ENCODE results near the gene LIPT2.
"Not testable (repeated sequence)": the region's sequence is repeated elsewhere in the genome, so short reads cannot be mapped to it uniquely, and the experiment has no call there.

Gene LIPT2

DNA sequence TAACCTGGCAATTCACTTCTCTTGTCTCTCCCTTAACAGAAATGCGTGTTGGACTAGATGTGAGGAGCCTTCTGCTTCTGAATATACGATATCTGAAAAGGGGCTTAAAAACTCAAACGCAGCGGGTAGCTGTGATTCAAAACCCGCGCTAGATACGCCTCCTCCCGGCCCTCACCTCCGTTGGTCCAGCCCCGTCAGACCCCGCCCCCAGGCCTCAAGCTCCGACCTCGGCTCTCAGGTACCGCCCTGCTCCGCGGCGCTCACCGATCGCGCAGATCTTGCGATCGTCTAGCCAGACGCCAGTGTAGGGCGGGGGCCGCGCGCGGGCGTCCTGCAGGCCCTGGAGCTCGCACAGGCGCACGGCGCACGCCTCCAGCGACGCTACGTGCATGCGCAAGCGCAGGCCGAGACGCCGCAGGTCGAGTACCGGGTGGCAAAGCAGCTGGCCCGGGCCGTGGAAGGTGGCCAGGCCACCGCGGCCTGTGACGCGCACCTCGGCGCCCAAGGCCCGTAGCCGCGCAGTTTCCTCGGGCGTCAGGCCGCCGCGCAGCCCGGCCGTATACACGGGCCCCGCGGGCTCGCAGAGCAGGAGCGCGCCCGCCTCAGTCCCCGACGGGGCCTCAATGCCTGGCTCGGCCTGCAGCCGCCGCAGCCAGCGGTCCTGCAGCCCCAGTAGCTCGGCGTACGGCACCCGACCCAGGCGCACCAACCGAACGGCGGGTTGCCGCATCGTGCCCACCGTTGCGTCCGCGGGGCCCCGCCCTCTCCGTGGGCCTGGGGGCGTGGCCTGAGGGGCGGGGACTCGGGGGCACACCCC lies at the start of gene LIPT2:
Gene LIPT2, minus strand, starts transcription at position 751 of the 817 bp plus-strand sequence. Its CDS starts 21 bp downstream, at position 730.
- peak; percentile 95 for DNase-seq (ENCODE audit: insufficient read length, low spot score)
- FAIRE-seq = peak; percentile 98

DNA sequence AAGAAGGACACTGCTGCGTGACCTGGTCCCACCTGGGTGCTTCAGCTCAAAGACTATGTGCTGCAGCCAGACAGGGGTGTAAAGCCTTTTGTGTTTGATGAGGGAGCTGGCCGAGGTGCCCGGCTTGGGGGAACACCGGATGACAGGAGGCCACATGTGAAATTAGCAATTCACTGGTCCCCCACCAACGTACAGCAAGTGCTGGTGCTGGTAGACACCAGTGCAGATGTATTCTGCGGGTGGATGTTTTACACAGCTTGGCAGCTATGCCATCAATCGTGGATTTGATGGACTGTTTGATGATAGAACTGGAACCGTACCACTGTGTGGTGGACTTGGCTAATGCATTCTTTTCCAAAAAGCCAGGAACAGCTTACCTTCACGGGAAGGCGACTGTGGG lies 47.9 kb upstream of the LIPT2 start:
- FAIRE-seq (no peak), DNase-seq (ENCODE audit: insufficient read length, low spot score) (no peak)

DNA sequence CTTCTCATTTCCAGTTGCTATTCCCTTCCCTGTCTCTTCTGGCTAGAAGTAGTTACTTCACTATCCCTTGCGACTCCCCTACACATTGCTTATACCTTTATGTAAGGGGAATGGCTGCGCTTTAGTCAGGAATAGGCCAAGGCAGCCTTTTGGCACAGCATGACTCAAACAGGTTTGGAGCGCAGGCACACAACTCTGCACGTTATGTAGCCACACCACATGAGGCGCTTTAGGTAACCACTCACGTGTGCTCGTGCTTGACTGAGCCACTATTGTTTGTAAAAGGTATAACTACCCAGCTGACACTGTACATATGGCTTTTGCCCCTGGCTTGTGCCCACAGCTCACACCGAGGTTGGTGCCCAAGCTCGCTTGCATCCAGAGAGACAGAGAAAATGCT lies 46.7 kb upstream of the LIPT2 start:
- DNase-seq (ENCODE audit: insufficient read length, low spot score) = no peak
- peak; percentile 79 for FAIRE-seq

DNA sequence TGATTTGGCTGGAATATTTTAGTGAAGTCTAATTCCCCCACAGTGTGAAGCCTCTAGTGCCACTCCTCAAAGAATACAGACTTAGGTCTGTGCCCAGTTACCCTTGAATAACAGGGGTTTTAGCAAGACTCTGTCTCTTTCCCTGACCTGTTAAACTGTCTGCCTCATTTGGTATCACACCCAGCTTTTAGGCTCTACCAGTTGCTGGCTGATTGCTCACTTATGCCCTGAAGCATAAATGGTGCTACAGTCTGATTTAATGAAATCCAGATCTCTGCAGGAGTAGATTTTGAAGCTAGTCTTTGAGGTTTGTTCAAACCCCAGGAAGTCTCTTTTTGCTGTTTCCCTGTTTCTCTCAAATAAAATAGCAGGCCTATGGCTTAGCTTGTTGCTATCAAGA lies 45.2 kb upstream of the LIPT2 start:
- FAIRE-seq = no peak
- DNase-seq (ENCODE audit: insufficient read length, low spot score) = no peak

- DNase-seq (ENCODE audit: insufficient read length, low spot score) (no peak), FAIRE-seq (no peak)
Observed at GRCh38 chr11:74535371-74536160, 42.0 kb upstream of the LIPT2 start.

- not testable (repeated sequence) for DNase-seq (ENCODE audit: insufficient read length, low spot score); FAIRE-seq
Observed at GRCh38 chr11:74534946-74535275, 41.4 kb upstream of the LIPT2 start.

- DNase-seq (ENCODE audit: insufficient read length, low spot score) (no peak), FAIRE-seq (peak; percentile 16)
Observed at GRCh38 chr11:74534216-74534945, 40.9 kb upstream of the LIPT2 start.

DNA sequence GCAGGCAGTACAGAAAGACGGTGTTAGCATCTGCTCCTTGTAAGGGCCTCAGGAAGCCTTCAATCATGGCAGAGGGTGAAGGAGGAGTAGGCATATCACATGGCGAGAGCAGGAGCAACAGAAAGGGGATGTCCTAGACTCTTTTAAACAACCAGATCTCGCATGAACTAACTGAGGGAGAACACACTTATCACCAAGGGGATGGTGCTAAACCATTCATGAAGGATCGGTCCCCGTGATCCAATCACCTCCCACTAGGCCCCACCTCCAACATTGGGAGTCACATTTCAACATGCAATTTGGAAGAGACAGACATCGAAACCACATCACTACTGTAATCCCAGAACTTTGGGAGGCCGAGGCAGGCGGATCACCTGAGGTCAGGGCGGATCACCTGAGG lies 39.9 kb upstream of the LIPT2 start:
- FAIRE-seq (no peak), DNase-seq (ENCODE audit: insufficient read length, low spot score) (no peak)

- DNase-seq (ENCODE audit: insufficient read length, low spot score) (no peak), FAIRE-seq (peak; percentile 72)
Observed at GRCh38 chr11:74532501-74533246, 39.1 kb upstream of the LIPT2 start.

- no peak for DNase-seq (ENCODE audit: insufficient read length, low spot score)
Observed at GRCh38 chr11:74524978-74525377, 31.5 kb upstream of the LIPT2 start.

GRCh38 chr11:74524501-74524900 lies 31.0 kb upstream of the LIPT2 start:
- DNase-seq (ENCODE audit: insufficient read length, low spot score) (no peak), FAIRE-seq (no peak)

More at GRCh38 chr11:74524978-74525377, 31.5 kb upstream of the LIPT2 start:
- FAIRE-seq = no peak

- FAIRE-seq = no peak
- no peak for DNase-seq (ENCODE audit: insufficient read length, low spot score)
Observed at GRCh38 chr11:74522776-74523175, 29.3 kb upstream of the LIPT2 start.

GRCh38 chr11:74521666-74522252 lies 28.2 kb upstream of the LIPT2 start:
- no peak for FAIRE-seq
- no peak for DNase-seq (ENCODE audit: insufficient read length, low spot score)

DNA sequence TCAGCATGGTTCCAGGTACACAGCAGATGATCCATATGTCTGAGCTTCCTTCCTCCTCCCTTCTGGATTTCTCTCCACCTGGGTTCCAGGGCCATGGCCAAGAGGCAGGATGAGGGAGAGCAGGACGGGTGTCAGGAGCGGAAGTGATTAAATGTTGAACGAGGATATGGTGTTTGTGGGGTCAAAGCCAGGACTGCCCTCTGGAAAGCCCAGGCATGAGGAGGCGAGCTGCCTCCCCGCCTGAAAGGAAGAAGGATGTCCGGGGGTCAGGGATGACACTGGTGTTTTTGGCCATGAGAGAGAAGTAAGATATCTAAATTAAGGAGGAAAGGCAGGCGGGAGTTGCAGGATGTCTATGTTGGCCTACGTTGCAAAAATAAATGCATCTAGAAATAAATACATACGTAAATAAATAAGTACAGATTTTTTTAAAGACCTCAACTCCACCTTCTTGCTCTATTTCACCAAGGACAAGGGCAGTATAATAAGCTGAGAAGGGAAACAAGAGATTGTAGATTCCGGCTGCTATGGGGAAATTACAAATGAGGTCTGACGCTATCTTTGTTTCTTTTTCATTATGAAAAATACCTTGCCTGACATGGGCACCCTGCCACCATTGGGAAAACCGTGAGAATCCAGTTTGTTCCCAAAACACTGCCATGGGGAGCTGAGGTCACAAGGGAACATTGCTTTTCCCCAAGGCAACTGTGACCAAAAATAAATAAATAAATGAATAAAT lies 27.6 kb upstream of the LIPT2 start:
- DNase-seq (ENCODE audit: insufficient read length, low spot score) = no peak
- FAIRE-seq = no peak

GRCh38 chr11:74520316-74520715 lies 26.8 kb upstream of the LIPT2 start:
- DNase-seq (ENCODE audit: insufficient read length, low spot score) (no peak), FAIRE-seq (no peak)

- no peak for DNase-seq (ENCODE audit: insufficient read length, low spot score)
- no peak for FAIRE-seq
Observed at GRCh38 chr11:74519710-74520109, 26.2 kb upstream of the LIPT2 start.

GRCh38 chr11:74517592-74517991 lies 24.1 kb upstream of the LIPT2 start:
- FAIRE-seq = not testable (repeated sequence)

GRCh38 chr11:74507582-74507981 lies 14.1 kb upstream of the LIPT2 start:
- no peak for FAIRE-seq
- DNase-seq (ENCODE audit: insufficient read length, low spot score) = no peak

More at GRCh38 chr11:74517592-74517991, 24.1 kb upstream of the LIPT2 start:
- not testable (repeated sequence) for DNase-seq (ENCODE audit: insufficient read length, low spot score)

DNA sequence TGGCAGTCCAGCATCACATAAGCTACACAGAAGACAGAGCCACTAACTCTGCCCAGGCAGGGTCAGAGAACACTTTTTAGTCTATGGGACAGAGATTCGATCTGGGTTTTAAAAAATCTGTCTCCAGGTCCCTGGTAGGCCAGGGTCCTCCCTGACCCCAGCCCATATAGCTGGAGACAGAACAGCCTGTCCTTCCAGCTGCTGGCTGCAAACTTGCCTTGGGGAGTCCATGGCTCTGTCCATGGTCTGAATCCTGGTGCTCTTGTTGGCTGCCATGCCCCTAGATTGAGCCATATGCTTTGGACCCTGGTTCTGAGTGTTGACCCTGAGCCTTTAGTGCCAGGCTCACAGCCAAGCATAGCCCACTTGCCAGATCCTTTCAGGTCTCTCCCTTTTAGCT lies 13.3 kb upstream of the LIPT2 start:
- no peak for FAIRE-seq
- DNase-seq (ENCODE audit: insufficient read length, low spot score) = no peak

Data from HTR-8/SVneo (cell line).